Stimulated activated CD8-positive, alpha-beta memory T cell treated with anti-CD3 and anti-CD28 coated beads, Interleukin-12 subunit alpha, Interleukin-12 subunit beta, amount 100 ng/mL, for 24 hours (primary cell): ENCODE data around the gene RAB3IL1.

Experiments used
- DNase-seq: peaks from one replicate; pipeline ENCODE4 v3.0.0-alpha.2; 2020; ENCODE audit errors: extremely low read depth

The RAB3IL1 gene

GRCh38 chr11:61866231-61866957 lies 51.0 kb downstream of the RAB3IL1 start:
- DNase-seq: no peak

- no peak for DNase-seq
Measured at GRCh38 chr11:61864814-61865775, 52.3 kb downstream of the RAB3IL1 start.

GRCh38 chr11:61863548-61864081 lies 53.8 kb downstream of the RAB3IL1 start:
- DNase-seq: no peak

GRCh38 chr11:61862714-61863547 lies 54.4 kb downstream of the RAB3IL1 start:
- DNase-seq: no peak

GRCh38 chr11:61861634-61862033 lies 55.7 kb downstream of the RAB3IL1 start:
- DNase-seq: no peak

GRCh38 chr11:61860054-61860903 lies 57.1 kb downstream of the RAB3IL1 start:
- DNase-seq: no peak

- no peak for DNase-seq
Measured at GRCh38 chr11:61855939-61856680, 61.3 kb downstream of the RAB3IL1 start.

GRCh38 chr11:61854966-61855714 lies 62.2 kb downstream of the RAB3IL1 start:
- no peak for DNase-seq

GRCh38 chr11:61854206-61854895 lies 63.0 kb downstream of the RAB3IL1 start:
- DNase-seq: no peak

- DNase-seq: no peak
Measured at GRCh38 chr11:61853698-61854169, 63.6 kb downstream of the RAB3IL1 start.

- DNase-seq: no peak
Measured at GRCh38 chr11:61851900-61852295, 65.5 kb downstream of the RAB3IL1 start.

- no peak for DNase-seq
Measured at GRCh38 chr11:61851113-61851899, 66.1 kb downstream of the RAB3IL1 start.

- DNase-seq: no peak
Measured at GRCh38 chr11:61850687-61851086, 66.7 kb downstream of the RAB3IL1 start.

- DNase-seq: no peak
Measured at GRCh38 chr11:61848631-61849030, 68.7 kb downstream of the RAB3IL1 start.

- no peak for DNase-seq
Measured at GRCh38 chr11:61847914-61848581, 69.3 kb downstream of the RAB3IL1 start.
